GM21390 (cell line): Measurements from ENCODE around the gene TTBK2.
"Not testable (repeated sequence)": the region's sequence is repeated elsewhere in the genome, so short reads cannot be mapped to it uniquely, and the experiment has no call there.

ENCODE experiments used
- ATAC-seq: cut with Tn5 transposase; IDR thresholded peaks from one replicate; pipeline ENCODE4 v1.9.1; 2021; ENCODE audit not compliant: unreplicated experiment

TTBK2 gene

GRCh38 chr15:42764154-42764731 is 156.3 kb downstream of the TTBK2 start:
- not testable (repeated sequence) for ATAC-seq

- ATAC-seq: not testable (repeated sequence)
These were observed 158.8 kb downstream of the TTBK2 start for GRCh38 chr15:42761813-42762212.

- no peak for ATAC-seq
These were observed 159.8 kb downstream of the TTBK2 start for GRCh38 chr15:42760759-42761158.

GRCh38 chr15:42759093-42759492 is 161.5 kb downstream of the TTBK2 start:
- ATAC-seq: no peak

- ATAC-seq: no peak
These were observed 170.3 kb downstream of the TTBK2 start for GRCh38 chr15:42750306-42750705.

GRCh38 chr15:42749266-42749665 is 171.3 kb downstream of the TTBK2 start:
- no peak for ATAC-seq

- ATAC-seq: no peak
These were observed 176.4 kb downstream of the TTBK2 start for GRCh38 chr15:42744195-42744594.

GRCh38 chr15:42742149-42742548 is 178.4 kb downstream of the TTBK2 start:
- no peak for ATAC-seq

GRCh38 chr15:42741710-42742109 is 178.9 kb downstream of the TTBK2 start:
- ATAC-seq: no peak

- no peak for ATAC-seq
These were observed 182.8 kb downstream of the TTBK2 start for GRCh38 chr15:42737529-42738328.

- peak; percentile 71 for ATAC-seq
These were observed 183.6 kb downstream of the TTBK2 start, which contains the start of gene CDAN1 for GRCh38 chr15:42736793-42737528. CDAN1 (minus strand) TSS chr15:42737128; CDS start chr15:42737102, 26 bp downstream.

- peak; percentile 26 for ATAC-seq
These were observed 184.3 kb downstream of the TTBK2 start for GRCh38 chr15:42736178-42736792.

- no peak for ATAC-seq
These were observed 185.0 kb downstream of the TTBK2 start for GRCh38 chr15:42735382-42736165.

GRCh38 chr15:42734076-42734672 is 186.4 kb downstream of the TTBK2 start:
- no peak for ATAC-seq

GRCh38 chr15:42733027-42733426 is 187.6 kb downstream of the TTBK2 start:
- ATAC-seq: no peak

GRCh38 chr15:42732095-42732827 is 188.3 kb downstream of the TTBK2 start:
- no peak for ATAC-seq

- no peak for ATAC-seq
These were observed 189.1 kb downstream of the TTBK2 start for GRCh38 chr15:42731461-42731860.

GRCh38 chr15:42730536-42730935 is 190.0 kb downstream of the TTBK2 start:
- no peak for ATAC-seq

GRCh38 chr15:42730135-42730534 is 190.4 kb downstream of the TTBK2 start:
- ATAC-seq: no peak
